Upper lobe of right lung (tissue), 1 donor: Measurements from ENCODE around the gene ZNF804A. TPM values are rescaled to one million over a fixed set of nuclear protein-coding genes. Genes with fewer than 3 reads are reported as not detected.

Experiments used
- ATAC-seq: fragments of 200-7000 bp; cut with Tn5 transposase; one replicate; pipeline ENCODE4 v1.9.1; 2020; ENCODE audit warnings: mild to moderate bottlenecking, moderate library complexity
- DNase-seq: peaks from one replicate; pipeline ENCODE4 v3.0.0-alpha.2; 2020
- H3K27ac ChIP-seq: fragments of 200-600 bp; one replicate; pipeline ENCODE4 v1.8.0; 2022
- H3K27me3 ChIP-seq: fragments of 200-600 bp; one replicate; pipeline ENCODE4 v1.8.0; 2022; ENCODE audit warnings: mild to moderate bottlenecking
- H3K36me3 ChIP-seq: fragments of 200-600 bp; one replicate; pipeline ENCODE4 v1.8.0; 2022
- H3K4me1 ChIP-seq: fragments of 200-600 bp; one replicate; pipeline ENCODE4 v1.8.0; 2022
- H3K4me3 ChIP-seq: fragments of 200-600 bp; one replicate; pipeline ENCODE4 v1.8.0; 2022; ENCODE audit warnings: mild to moderate bottlenecking
- H3K9me3 ChIP-seq: fragments of 200-600 bp; one replicate; pipeline ENCODE4 v1.8.0; 2022
- intact Hi-C: fragments of 100-400 bp; cut with DNase I; formaldehyde crosslinking; loops from one replicate; pipeline ENCODE4 v1.11.0; 2022
- total RNA-seq: library from RNA; stranded (reverse); fragmentation: NEBNext Ultra II Directional; extraction: Animal tissue kit (Norgen Biotek cat#: 25700); gene quantifications from one replicate; pipeline ENCODE4 v1.2.1, GENCODE V29; 2021
- TF ChIP-seq, protein P1 (sequence below): fragments of 200-600 bp; IDR thresholded peaks from one replicate; pipeline ENCODE4 v1.8.0; 2022; ENCODE audit warnings: antibody characterized with exemption
- donor health status: DM: no; HTN: yes; CAD: no; lungs with severe emphysema.

Gene ZNF804A
- total RNA-seq, 1 donor from 2014 or later: 0.78 TPM

DNA sequence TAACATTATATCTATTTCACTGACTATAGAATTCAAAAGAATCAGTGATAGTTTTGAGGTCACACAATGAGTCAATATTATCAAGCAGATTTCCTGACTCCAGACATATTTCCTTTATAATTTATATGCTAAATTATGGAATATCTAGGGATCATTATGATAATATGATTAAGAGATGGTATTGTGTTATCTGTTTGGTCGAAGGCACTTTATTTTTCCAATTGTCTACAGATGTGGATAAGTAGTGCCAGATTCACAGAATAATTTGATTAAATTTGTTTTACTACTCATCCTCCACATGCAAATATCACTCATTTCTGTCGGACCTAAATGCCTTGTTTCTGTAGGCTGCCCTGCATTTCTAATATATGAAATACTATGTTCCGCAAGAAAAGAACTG lies 4.4 kb downstream of the ZNF804A start:
- Histone ChIP-seq H3K9me3 (no peaks in the 10 kb centered on the region), H3K27ac (no peak overlapping the region), H3K4me1 (no peaks in the 10 kb centered on the region), H3K27me3 (peaks cover 4% of the 10 kb centered on the region), H3K36me3 (no peaks in the 10 kb centered on the region), H3K4me3 (no peak overlapping the region)
- TF ChIP-seq, protein P1, sequence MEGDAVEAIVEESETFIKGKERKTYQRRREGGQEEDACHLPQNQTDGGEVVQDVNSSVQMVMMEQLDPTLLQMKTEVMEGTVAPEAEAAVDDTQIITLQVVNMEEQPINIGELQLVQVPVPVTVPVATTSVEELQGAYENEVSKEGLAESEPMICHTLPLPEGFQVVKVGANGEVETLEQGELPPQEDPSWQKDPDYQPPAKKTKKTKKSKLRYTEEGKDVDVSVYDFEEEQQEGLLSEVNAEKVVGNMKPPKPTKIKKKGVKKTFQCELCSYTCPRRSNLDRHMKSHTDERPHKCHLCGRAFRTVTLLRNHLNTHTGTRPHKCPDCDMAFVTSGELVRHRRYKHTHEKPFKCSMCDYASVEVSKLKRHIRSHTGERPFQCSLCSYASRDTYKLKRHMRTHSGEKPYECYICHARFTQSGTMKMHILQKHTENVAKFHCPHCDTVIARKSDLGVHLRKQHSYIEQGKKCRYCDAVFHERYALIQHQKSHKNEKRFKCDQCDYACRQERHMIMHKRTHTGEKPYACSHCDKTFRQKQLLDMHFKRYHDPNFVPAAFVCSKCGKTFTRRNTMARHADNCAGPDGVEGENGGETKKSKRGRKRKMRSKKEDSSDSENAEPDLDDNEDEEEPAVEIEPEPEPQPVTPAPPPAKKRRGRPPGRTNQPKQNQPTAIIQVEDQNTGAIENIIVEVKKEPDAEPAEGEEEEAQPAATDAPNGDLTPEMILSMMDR: no peak
- intact Hi-C loops: no loop called here
- DNase-seq (no peak), ATAC-seq (no peak)

DNA sequence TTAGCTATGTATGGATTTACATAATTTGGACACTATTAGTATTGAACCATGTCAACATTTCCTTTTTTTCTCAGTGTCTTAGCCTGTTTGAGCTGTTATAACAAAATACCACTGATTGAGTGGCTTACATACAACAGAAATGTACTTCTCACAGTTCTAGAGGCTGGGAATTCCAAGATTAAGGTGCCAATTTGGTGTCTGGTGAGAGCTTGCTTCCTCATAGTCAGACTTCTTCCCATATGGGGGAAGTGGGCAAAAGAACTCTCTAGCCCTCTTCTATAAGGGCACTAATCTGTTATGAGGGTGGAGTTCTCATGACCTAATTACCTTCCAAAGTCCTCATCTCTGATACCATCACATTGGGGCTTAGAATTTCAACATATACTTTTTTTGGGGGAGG lies 12.6 kb downstream of the ZNF804A start:
- H3K9me3 ChIP-seq: no peaks in the 10 kb centered on the region
- H3K4me1 ChIP-seq: no peaks in the 10 kb centered on the region
- no peaks in the 10 kb centered on the region for H3K27me3 ChIP-seq
- DNase-seq: no peak
- no peaks in the 10 kb centered on the region for H3K36me3 ChIP-seq
- H3K4me3 ChIP-seq: no peak overlapping the region
- H3K27ac ChIP-seq: no peak overlapping the region
- ATAC-seq: no peak
- TF ChIP-seq, protein P1: no peak
- intact Hi-C loops: no loop called here

DNA sequence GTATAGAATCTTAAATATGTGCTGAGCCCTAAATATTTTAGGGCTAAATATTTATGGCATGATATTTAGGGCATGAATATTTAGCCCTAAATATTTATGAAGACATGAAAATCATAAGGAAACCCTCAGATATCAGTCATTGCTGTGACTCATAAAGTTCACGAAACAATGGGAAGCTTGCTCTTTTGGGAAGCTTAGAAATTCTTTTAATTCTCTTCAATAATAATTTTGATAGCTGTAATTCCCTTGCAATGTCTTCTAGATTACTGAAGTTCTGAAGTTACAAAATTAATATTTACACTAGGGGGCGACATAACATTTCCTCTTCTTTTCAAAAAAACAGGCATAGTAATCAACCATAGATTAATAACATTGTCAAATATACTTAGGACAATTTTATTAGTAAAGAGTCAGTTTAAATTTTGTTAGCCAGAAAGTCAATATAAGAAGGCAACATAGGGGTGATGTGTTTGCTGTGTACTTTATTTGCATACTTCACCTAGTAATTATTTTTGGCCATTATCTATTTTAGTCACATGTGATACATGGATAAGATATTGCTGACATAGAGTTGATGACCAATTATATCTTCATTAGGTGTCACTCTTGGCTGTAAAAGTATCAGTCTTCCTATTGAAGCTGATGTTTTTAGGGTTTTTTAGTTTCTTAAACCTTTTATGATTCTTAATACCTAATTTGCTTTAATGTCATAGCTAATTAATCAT lies 13.2 kb downstream of the ZNF804A start:
- TF ChIP-seq, protein P1: peak; percentile 39

DNA sequence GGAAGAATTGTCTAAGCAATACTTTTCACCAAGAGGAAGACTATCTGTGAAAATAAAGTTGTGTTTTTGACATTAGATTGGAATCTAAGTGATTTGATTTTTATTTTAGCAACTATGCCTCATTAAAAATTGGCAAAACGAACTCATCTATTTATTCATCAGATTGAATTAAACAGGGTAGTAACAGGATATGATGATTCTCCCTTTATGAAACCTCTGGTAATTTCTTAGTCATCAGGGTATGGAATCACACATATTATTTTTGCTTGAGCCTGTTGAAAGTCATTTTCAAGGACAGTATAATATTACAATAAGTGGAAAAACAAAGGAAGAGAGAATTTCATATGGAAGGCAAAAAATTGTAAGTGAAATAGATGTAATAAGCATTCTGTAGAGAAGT lies 22.0 kb downstream of the ZNF804A start:
- no peak for ATAC-seq

More for the DNA sequence above, 13.2 kb downstream of the ZNF804A start:
- DNase-seq (no peak), ATAC-seq (no peak)
- H3K36me3 ChIP-seq: no peaks in the 10 kb centered on the region
- no peaks in the 10 kb centered on the region for H3K4me1 ChIP-seq
- no peaks in the 10 kb centered on the region for H3K9me3 ChIP-seq
- no peak overlapping the region for H3K27ac ChIP-seq
- no peaks in the 10 kb centered on the region for H3K27me3 ChIP-seq
- H3K4me3 ChIP-seq: no peak overlapping the region
- intact Hi-C loops: no loop called here

DNA sequence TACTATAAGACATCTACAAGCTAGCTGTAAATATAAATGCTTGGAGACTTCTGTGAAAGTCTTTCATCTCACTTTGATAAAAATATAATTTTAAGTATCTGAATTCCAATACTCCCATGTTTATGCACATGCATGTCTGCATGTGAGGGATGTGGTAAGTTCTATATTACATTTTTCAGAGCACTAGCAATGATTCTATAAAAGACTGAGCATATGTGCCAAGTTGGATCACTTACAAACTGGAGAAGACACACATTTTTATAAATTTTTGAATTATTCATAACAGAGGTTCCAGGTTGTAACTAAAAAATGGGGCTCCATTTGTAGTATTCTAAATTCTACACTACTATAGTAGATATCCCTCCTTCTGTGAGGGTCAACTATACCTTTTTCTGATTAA lies 26.0 kb downstream of the ZNF804A start:
- ATAC-seq (no peak), DNase-seq (no peak)
- Histone ChIP-seq H3K27ac (no peak overlapping the region), H3K36me3 (no peaks in the 10 kb centered on the region), H3K9me3 (no peaks in the 10 kb centered on the region), H3K27me3 (no peaks in the 10 kb centered on the region), H3K4me1 (no peaks in the 10 kb centered on the region), H3K4me3 (no peak overlapping the region)
- intact Hi-C loops: no loop called here
- TF ChIP-seq, protein P1: no peak

More for the DNA sequence above, 22.0 kb downstream of the ZNF804A start:
- TF ChIP-seq, protein P1: no peak
- no peak overlapping the region for H3K4me3 ChIP-seq
- no peak overlapping the region for H3K27ac ChIP-seq
- no peaks in the 10 kb centered on the region for H3K4me1 ChIP-seq
- no peaks in the 10 kb centered on the region for H3K36me3 ChIP-seq
- no peak for DNase-seq
- no peaks in the 10 kb centered on the region for H3K9me3 ChIP-seq
- H3K27me3 ChIP-seq: no peaks in the 10 kb centered on the region
- intact Hi-C loops: no loop called here
